ENCODE data around the gene ELL3.
A peak's percentile ranks its signal among the peaks of the same experiment; 100 is the strongest.
"Not testable (repeated sequence)": the region's sequence is repeated elsewhere in the genome, so short reads cannot be mapped to it uniquely, and the experiment has no call there.

DNA sequence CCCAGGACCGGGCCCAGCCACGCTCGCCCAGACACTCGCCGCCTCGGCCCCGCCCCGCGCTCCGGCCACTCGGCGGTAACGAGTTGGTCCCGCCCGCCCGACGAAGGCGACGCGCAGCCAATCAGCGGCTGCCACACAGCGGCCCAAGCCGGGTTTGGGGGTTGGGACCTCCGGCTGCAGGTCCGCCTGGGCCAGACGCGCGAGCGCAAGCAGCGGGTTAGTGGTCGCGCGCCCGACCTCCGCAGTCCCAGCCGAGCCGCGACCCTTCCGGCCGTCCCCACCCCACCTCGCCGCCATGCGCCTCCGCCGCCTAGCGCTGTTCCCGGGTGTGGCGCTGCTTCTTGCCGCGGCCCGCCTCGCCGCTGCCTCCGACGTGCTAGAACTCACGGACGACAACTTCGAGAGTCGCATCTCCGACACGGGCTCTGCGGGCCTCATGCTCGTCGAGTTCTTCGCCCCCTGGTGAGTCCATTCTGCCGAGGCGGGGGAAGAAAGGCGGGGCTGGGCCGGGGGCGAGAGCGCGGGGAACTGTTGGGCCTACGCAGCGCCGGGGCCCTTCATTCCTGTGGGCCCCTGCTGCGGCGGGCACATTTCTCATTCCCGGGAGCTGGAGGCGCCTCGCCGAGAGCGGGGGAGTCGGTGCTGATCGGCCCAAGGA is 30.4 kb downstream of the ELL3 start, which contains the start of gene PDIA3:
- not testable (repeated sequence) for TF ChIP-seq CTCF (IDR thresholded peaks at IDR 0.05)
- TF ChIP-seq POLR2A (IDR thresholded peaks at IDR 0.05), result peak; percentile 98

All from right lobe of liver (tissue), 4 donors.